GM19468 (cell line): Measurements from ENCODE around the gene TLR4.
A peak's percentile ranks its signal among the peaks of the same experiment; 100 is the strongest.

Experiments
- ATAC-seq: cut with Tn5 transposase; IDR thresholded peaks from one replicate; pipeline ENCODE4 v1.9.1; 2021; ENCODE audit warnings: mild to moderate bottlenecking, moderate library complexity, moderate number of reproducible peaks; ENCODE audit not compliant: unreplicated experiment; ENCODE audit errors: extremely low read depth

TLR4 gene

DNA sequence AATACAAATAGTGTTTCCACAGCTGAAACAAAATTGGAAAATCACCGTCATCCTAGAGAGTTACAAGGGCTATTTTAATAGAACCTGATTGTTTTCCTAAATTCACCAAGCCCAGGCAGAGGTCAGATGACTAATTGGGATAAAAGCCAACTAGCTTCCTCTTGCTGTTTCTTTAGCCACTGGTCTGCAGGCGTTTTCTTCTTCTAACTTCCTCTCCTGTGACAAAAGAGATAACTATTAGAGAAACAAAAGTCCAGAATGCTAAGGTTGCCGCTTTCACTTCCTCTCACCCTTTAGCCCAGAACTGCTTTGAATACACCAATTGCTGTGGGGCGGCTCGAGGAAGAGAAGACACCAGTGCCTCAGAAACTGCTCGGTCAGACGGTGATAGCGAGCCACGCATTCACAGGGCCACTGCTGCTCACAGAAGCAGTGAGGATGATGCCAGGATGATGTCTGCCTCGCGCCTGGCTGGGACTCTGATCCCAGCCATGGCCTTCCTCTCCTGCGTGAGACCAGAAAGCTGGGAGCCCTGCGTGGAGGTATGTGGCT lies at the start of gene TLR4:
TLR4 (plus strand) TSS at position 380 of the 552 bp plus-strand sequence; CDS start at position 450, 70 bp downstream.
- ATAC-seq = peak; percentile 99

DNA sequence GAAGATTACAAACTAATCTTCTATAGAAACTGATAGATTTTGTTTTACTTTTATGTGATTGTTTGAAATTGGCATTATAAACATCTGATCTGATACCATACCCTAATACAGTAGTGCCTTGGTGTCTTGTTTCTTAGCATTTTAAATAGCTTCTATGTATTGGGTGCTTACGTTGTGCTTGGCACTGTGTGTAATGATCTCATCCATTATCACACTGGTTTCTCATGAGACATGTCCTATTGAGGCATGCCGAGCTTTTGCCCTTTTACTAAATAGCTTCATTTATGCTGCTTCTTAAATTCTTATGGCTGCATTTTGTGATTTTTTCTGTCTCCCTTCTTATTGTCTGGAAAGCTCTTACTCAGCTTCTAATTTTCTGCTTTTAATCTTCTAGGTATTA lies 48.2 kb upstream of the TLR4 start:
- ATAC-seq = no peak

DNA sequence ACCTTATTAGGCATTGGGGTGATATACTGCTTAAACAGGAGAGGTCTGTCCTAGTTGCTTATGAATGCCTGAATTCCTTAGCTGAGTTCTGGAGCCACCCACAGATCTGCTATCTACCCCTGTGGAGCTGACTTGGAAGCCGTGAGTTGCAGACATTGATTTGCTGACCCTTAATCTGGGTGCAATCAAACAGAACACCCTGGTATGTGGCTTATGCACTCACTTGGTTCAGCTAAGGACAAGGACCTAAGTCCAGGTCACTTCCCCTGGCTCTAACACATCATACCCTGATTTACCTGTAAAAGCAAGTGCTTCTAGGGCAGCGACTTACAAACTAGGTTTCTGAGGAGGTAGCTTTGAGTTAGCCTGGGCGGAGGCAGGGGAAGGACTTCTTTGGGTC lies 41.6 kb upstream of the TLR4 start:
- ATAC-seq = no peak

DNA sequence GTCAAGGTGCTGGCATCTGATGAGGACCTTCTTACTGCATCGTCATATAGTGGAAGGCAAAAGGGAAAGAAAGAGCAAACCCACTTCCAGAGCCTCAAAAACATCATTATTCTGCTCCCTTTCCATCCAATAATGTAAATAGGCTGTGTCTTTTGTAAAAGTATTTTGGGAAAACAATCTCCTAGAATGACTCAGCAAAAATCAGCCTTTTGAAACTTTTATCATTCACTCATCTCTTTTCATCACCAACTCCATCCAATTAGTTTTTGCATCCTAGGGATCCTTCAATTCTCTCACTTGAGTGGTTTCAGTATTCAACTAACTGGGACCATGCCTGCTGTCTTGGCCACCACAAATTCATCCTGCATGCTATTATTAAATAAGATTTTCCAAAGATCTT lies 39.8 kb upstream of the TLR4 start:
- ATAC-seq = no peak

DNA sequence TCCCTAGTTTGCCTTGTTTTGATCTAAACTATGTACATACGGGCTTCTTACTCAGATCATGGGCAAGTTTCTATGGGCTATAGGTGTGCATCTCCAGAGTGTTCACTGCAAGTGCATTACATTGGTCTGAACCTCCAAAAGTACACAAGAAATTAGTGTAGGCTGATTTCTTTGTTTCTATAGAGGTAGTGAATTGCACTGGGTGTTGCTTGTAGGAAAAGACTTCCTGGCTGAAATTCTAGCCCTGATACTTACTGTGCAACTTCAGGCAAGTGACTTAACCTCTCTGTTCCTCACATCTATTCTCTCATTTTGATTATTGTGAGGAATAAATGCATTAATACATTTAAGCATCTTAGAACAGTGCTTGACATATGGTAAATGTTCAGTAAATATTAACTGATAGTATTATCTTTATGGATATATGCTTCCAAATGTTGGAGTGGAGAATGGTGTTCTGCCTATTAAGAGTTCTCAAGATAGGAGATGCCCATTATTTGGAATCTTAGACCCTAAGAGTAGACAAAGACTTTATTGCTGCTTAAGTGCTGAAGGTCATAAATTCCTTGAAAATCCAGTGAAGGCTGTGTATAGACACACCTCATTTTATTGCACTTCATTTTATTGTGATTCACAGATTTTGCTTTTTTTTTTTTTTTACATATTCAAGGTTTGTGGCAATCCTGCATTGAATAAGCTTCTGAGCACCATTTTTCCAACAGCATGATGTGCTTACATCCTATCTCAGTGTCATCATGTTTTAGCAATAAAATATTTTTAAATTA lies 38.4 kb upstream of the TLR4 start:
- no peak for ATAC-seq

DNA sequence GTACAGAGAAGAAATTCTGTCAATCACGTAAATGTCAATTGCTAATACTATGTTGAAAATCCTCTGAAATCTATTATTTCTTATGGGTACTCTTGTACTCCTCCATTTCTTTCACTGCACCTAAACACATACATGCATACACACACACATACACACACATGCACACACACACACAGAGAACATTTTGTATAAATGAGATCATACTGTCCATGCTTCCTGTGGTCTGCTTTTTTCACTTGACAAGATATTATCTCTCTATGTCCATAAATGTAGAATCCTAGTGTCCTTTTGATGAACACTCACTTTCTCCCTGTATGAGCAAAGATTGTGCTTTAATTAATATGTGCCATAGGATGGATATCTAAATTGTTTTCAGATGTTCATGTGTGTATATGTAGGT lies 32.7 kb upstream of the TLR4 start:
- no peak for ATAC-seq

DNA sequence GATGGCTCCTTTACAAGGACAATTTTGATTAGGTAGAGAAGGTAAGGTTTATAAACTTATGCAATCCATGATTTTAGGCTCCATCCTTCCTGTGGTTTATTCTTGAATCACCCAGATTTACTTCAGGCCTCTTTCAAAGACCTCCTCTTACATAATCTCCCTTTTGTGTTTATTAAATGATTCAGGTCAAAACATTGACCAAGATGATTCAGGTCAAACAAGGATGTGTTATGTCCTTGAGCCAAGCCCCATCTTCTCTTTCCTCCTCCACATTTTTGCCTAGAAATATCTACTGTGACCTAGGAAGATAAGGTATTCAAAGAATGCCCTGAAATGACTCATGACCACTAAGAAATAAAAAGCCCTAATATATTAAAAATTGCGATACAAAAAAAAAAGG lies 31.8 kb upstream of the TLR4 start:
- no peak for ATAC-seq

DNA sequence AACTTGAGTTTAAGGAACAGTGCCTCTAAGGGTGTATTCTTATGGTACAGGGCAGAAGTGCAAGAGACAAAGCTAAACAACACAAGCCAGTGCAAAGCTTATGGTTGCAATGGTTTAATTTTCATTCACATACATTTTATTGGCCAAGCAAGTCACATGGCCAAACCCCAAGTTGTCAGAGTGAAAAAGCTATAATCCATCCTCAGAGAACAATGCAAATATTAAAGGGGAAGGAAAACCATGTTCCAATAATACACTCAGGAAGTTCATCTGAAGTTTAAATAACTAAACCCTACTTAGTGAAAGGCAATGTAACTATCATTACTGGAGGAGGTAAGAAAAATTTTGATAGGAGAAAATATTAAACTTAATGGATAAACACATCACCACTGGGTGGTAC lies 26.6 kb upstream of the TLR4 start:
- no peak for ATAC-seq

DNA sequence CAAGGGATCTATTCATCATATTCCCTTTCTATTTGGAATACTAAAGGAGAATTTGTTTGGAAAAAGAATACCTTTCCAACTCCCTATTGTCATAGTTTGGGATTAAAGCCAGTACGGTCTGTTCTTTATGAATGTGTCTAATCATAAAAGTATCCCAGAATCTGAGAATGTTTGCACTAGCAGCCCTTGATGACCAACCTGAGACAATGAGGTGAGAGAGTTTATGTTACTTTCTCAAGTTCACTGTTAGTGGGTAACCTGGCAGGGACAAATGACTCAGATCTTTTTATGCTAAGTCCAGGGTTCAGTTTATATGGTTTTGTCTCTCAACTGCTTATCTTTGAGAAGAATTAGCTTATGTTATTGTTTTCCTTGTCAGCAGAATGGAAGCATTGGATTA lies 25.3 kb upstream of the TLR4 start:
- no peak for ATAC-seq

DNA sequence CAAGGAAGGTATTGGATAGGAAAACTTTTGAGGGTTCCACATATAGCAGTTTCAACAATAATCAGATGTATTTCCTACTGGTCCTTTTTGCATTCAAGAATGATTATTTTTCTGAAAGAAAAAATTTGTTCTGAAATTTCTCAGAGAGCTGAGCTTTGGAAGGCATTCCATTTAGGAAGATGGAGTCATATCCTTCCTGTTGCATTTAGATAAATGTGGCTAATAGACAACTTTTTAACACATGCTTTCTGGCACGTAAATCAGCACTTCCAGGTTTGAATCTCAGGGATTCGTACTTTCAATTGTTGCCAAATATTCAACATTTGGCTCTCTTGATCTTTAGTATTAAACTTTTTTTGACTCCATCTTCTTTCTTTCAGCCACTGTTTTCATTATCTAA lies 24.8 kb upstream of the TLR4 start:
- no peak for ATAC-seq

DNA sequence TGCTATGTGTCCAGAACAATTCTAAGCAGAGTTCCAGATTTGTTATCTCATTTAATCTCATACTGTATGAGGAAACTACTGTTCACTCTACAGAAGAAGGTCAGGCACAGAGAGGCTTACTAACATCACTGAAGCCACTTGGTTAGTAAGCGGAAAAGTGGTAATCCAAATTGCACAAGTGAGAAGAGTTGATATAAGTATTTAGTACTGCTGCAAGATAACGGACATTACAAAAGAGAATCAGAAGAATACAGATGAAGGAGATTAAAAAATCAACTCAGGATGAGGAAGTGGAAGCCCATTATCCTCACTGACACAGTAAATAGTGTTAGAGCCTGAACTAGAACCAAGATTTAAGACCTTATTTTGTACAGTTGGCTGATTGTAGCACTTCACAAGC lies 22.3 kb upstream of the TLR4 start:
- ATAC-seq = no peak

DNA sequence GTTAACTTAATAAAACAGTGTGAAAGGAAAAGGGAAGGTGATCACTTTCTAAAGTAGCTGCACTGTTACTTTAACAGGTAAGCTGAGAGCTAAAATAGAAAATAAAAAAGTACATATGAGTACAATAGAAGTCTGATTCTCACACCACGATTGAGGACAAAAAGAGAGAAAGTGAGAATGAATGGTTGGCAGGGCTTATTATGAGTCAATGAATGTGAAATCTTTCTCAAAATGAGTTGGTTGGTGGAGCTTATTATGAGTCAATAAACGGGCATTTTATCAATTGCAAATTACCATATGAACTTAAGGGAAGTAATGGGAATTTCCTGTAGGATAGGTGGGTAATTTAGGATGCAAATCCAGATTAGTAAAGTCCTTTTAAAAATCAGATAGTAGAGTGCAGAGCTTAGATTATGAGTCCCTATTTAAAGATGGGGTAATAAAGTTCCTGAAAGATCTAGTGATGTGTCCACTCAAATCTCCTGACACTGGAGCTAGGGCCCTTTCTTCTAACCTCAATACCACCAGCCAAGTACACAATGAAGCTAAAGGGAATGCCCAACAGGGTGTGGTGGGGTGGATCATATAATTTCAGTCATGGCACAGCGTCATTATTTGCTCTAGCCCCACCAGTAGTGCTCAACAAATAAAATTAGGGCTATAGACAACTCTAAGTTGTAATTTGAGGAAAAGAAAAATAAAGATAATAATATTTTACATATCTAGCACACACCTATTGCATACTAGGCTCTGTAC lies 21.1 kb upstream of the TLR4 start:
- ATAC-seq = no peak

DNA sequence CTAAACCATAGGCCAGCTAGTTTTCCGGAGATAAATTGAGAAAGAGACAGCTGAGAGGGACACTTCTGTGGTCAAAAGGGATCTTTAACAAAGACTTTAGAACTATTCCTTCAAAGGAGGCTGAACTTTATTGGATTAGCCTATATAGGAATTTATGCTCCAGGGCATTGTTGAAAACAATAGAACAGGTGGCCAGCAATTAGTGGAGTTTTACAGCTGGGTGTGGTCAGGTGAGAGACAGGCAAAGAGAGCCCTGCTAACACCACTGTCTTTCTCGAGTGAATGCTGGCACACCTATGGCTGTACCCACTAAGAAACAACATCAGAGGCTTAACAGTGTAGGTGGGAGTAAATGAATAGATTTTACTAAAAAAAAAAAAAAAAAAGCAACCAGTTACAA lies 16.7 kb upstream of the TLR4 start:
- no peak for ATAC-seq

DNA sequence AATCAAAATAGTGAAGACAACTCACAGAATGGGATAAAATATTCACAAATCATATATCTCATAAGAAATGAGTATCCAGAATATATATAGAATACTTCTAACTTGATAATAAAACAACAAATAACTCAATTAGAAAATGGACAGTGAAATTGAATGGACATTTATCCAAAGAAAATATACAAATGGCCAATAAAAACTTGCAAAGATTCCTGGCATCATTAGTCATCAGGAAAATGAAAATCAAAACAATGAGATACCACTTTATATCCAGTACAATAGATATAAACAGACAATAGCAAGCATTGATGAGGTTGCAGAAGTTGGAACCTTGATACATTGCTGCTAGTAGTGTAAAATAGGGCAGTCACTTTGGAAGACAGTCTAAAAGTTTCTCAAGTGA lies 12.8 kb upstream of the TLR4 start:
- no peak for ATAC-seq

DNA sequence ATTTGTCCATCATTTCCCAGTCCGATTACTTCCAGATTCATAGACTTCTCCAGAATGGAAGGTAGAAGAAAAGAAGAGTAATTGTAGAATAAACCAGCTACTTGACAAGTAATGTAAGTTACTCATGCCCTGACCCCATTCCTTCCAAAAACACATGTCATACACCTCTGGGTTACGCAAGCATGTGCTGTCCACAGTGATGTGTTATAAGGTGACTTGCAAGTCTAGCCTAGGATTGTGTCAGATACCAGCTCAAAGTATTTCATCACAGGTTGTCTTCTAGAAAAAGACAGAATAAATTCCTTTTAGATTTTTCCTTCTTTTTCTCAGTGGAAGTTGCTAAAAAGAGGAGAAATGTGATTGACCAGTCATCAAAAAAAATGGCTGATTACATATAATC lies 8.0 kb upstream of the TLR4 start:
- ATAC-seq = no peak

DNA sequence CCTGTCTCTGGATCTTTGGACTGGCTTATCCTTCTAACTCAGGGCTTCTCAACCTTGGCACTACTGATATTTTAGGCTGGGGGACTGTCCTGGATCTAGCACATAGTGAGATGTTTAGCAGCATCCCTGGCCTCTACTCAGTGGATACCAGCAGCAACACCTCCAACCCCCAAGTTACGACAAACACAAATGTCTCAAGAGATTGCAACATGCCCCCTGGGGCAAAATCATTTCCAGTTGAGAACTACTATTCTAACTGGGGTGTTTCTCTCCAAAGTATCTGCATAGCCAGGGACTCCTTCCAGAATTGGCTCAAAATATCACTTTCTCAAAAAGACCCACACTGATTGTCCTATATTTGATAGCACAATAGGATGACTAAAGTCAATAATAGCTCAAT lies 7.2 kb upstream of the TLR4 start:
- ATAC-seq = no peak

DNA sequence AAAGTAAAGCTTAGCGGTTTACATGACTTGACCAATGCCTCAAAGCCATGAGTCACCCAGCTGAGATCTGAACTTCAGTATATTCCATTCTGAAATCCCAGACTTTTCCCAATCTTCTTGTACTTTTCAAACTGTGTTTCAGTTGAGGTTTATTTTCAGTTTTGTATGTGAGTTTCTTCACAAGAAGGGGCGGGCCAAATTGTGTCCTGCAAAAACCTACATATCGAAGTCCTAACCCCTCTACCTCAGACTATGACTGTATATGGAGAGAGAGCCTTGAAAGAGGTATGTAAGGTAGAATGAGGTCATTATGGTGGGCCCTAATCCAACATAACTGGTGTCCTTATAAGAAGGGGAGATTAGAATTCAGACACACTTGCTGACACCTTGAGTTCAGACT lies 666 bp upstream of the TLR4 start:
- no peak for ATAC-seq

DNA sequence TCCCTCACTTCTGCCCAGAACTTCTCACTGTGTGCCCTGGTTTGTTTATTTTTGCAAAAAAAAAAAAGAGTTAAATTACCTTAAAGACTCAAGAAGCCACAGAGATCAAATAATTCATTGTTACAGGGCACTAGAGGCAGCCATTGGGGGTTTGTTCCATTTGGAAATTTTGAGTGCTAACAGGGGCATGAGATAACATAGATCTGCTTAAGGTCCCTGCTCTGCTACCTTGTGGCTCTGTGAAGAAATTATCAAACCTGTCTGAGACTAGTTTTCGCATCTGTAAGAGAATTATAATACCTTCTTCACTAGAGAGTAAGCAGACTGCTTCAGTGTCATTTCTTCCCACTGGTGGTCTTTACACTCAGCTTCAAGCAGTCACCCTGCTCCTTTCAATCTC lies 394 bp downstream of the TLR4 start:
- ATAC-seq = no peak

DNA sequence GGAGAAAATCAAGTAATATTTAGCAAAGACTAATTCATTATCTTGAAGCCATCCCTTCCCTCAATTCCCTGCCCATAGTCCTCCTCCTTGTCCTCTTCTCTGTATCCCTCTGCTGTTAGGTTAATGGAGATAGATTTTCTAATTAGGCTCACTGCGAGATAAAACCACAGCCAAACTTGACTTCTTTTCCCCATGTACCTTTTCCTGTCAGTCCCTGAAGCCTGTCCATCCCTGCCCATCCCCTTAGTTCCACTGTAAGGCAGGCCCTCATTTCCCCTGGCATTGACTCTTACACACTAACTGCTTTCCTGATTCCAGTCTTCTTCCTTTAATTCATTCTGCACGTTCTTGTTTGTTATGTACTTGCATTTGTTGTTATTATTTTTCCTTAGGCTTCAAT lies 1.2 kb downstream of the TLR4 start:
- ATAC-seq = no peak

DNA sequence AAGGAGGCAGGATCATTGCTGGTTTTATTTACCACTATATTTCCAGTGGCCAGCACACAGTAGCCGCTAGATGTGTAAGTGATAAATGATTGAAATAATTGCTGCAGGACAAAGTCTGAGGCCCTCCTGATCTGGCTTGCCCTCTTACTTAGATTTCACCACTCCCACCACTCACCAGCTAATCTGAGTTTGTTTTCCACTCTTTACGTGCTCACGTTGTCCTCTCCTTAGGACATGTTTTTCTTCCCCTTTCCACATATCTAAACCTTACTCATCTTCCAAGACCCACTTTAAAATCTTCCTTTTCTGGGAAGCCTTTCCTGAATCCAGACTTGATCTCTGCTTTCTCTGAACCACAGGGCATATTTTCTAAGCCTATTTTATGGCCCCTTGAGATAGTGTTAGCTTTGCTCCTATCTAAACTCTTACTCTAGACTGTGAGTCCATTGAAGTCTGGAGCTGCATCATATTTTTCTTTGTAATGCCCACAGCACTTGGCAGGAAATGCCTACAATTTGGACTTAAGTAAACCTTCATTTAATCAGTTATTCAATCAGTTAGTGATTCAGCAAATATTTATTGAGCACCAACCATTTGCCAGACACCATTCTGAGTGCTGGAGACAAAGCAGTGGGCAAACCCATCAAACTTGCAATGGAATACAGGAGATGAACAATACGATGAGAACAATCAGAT lies 2.4 kb downstream of the TLR4 start:
- ATAC-seq = no peak

DNA sequence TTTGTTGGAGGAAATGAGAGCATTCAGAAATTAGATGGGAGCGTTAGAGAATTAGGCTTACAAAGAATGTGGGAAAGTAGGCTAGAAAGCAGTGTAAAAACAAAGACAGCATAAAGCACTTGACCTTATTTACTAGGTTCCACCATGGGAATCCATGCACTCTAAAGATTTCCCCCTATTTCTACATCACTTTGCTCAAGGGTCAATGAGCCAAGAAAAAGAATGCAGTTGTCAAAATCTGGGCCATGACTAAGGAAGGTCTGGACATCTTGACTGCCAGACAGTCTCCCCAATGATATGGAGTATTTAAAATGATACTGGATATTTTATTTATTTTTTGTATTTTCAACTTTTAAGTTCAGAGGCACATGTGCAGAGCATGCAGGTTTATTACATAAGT lies 3.4 kb downstream of the TLR4 start:
- no peak for ATAC-seq
